HCT116 (cell line): ENCODE results near the gene SMPDL3A. TPM values are rescaled to one million over a fixed set of nuclear protein-coding genes. Genes with fewer than 3 reads are reported as not detected.

Experiments
- ATAC-seq: fragments of 200-7000 bp; cut with Tn5 transposase; 2 replicates; pipeline ENCODE4 v1.9.1; 2020; ENCODE audit warnings: mild to moderate bottlenecking, moderate library complexity
- BruUV-seq: library from RNA; stranded (reverse); fragments of 400-500 nt; replicated peaks from 2 replicates; lab custom pipeline; 2021; lab: Mats Ljungman, UMichigan
- CTCF ChIA-PET: fragments of 300-600 bp; sonication (Branson Sonifier 250); formaldehyde crosslinking; loops from one replicate; lab custom pipeline; 2021; ENCODE audit warnings: antibody characterized with exemption; lab: Charles Lee
- POLR2A ChIA-PET: fragments of 300-600, 350-600 bp; sonication (Branson Sonifier 250); formaldehyde crosslinking; loops from one replicate; lab custom pipeline; 2021; ENCODE audit warnings: antibody characterized with exemption; lab: Charles Lee
- RAD21 ChIA-PET, 2 experiments: fragments of 300-600 bp; sonication (Branson Sonifier 250); formaldehyde crosslinking; loops; one replicate each; lab custom pipeline; 2023; ENCODE audit warnings: low total read pairs in 2 of 2; ENCODE audit not compliant: uncharacterized antibody in 2 of 2, unreplicated experiment in 2 of 2, low non-redundant PET in 1 of 2; lab: Charles Lee
- DNase-seq: peaks from one replicate; pipeline ENCODE4 v3.0.0-alpha.2; 2010; ENCODE audit warnings: low read depth, low spot score
- H2AFZ ChIP-seq: fragments of 200-600 bp; shearing (Covaris generic), sonication (generic); 2 replicates; pipeline ENCODE4 v1.6.1; 2017; ENCODE audit warnings: low read depth, mixed run types, mixed read lengths, antibody characterized with exemption, low read length; ENCODE audit not compliant: poor library complexity, severe bottlenecking
- H3K27ac ChIP-seq: 2 replicates; pipeline ENCODE4 v1.5.1; 2012; ENCODE audit warnings: low read depth, low read length
- H3K27me3 ChIP-seq: fragments of 200-600 bp; sonication (generic); 2 replicates; pipeline ENCODE4 v1.6.1; 2016; ENCODE audit warnings: mixed run types, low read length, mixed read lengths; ENCODE audit not compliant: insufficient read depth
- H3K36me3 ChIP-seq, 2 experiments: fragments of 200-500 bp in 1 of 2; fragments of 200-600 bp in 1 of 2; sonication (Bioruptor generic) in 1 of 2; sonication (generic) in 1 of 2; 2 replicates each; pipeline versions ENCODE4 v1.5.1 to v1.6.1; 2014 to 2016; ENCODE audit warnings: low read length in 2 of 2, inconsistent platforms in 1 of 2, mixed read lengths in 1 of 2, mixed run types in 1 of 2; ENCODE audit not compliant: insufficient read depth in 2 of 2, control insufficient read depth in 1 of 2
- H3K4me1 ChIP-seq, 2 experiments: fragments of 200-600 bp in 1 of 2; sonication (generic) in 1 of 2; 2 replicates each; pipeline versions ENCODE4 v1.5.1 to v1.6.1; 2012 to 2017; ENCODE audit warnings: low read length in 2 of 2, inconsistent platforms in 1 of 2, mild to moderate bottlenecking in 1 of 2, mixed read lengths in 1 of 2, mixed run types in 1 of 2, moderate library complexity in 1 of 2; ENCODE audit not compliant: insufficient read depth in 2 of 2, control insufficient read depth in 1 of 2
- H3K4me2 ChIP-seq: fragments of 200-600 bp; sonication (generic); 2 replicates; pipeline ENCODE4 v1.6.1; 2017; ENCODE audit warnings: mixed run types, low read length, mixed read lengths
- H3K4me3 ChIP-seq, 2 experiments: fragments of 200-600 bp in 1 of 2; sonication (generic) in 1 of 2; replicated peaks in 1 of 2; 2 replicates each; pipeline ENCODE4 v1.5.1; 2011 to 2016; ENCODE audit warnings: low read length in 2 of 2, control low read depth in 1 of 2, low read depth in 1 of 2, mild to moderate bottlenecking in 1 of 2, mixed read lengths in 1 of 2, mixed run types in 1 of 2
- H3K79me2 ChIP-seq: fragments of 200-600 bp; sonication (generic); 2 replicates; pipeline ENCODE4 v1.6.1; 2017; ENCODE audit warnings: mild to moderate bottlenecking, mixed run types, low read length, moderate library complexity, mixed read lengths; ENCODE audit not compliant: insufficient read depth
- H3K9ac ChIP-seq: fragments of 200-600 bp; sonication (generic); 2 replicates; pipeline ENCODE4 v1.6.1; 2016; ENCODE audit warnings: low read length, mixed read lengths
- H3K9me2 ChIP-seq: fragments of 200-600 bp; sonication (generic), shearing (Covaris generic); 2 replicates; pipeline ENCODE4 v1.6.1; 2017; ENCODE audit warnings: mixed run types, mild to moderate bottlenecking, moderate library complexity; ENCODE audit not compliant: insufficient read depth
- H3K9me3 ChIP-seq, 2 experiments: fragments of 200-500 bp in 1 of 2; fragments of 200-600 bp in 1 of 2; sonication (Bioruptor generic) in 1 of 2; sonication (generic) in 1 of 2; 2 replicates each; pipeline ENCODE4 v1.6.1; 2014 to 2017; ENCODE audit warnings: low read length in 2 of 2, mixed read lengths in 2 of 2, inconsistent platforms in 1 of 2, low read depth in 1 of 2, mild to moderate bottlenecking in 1 of 2, mixed run types in 1 of 2, moderate library complexity in 1 of 2; ENCODE audit not compliant: control insufficient read depth in 1 of 2, insufficient read depth in 1 of 2
- H4K20me1 ChIP-seq: fragments of 200-600 bp; sonication (generic), shearing (Covaris generic); 2 replicates; pipeline ENCODE4 v1.6.1; 2017; ENCODE audit warnings: mixed run types, mild to moderate bottlenecking, moderate library complexity; ENCODE audit not compliant: insufficient read depth
- CBX3 ChIP-seq: IDR thresholded peaks from 2 replicates; pipeline ENCODE4 v1.6.1; 2012; ENCODE audit warnings: low read depth
- CTCF ChIP-seq, 3 experiments: fragments of 200-600 bp in 1 of 3; sonication (generic) in 1 of 3; IDR thresholded peaks in 2 of 3; conservative IDR thresholded peaks in 1 of 3; 2 replicates each; pipeline ENCODE4 v1.5.1; 2012 to 2017; ENCODE audit warnings: low read depth in 2 of 3, low read length in 2 of 3, antibody characterized with exemption in 1 of 3, borderline replicate concordance in 1 of 3, control low read depth in 1 of 3, mild to moderate bottlenecking in 1 of 3, mixed read lengths in 1 of 3, mixed run types in 1 of 3, moderate library complexity in 1 of 3; ENCODE audit not compliant: insufficient read depth in 1 of 3
- EGR1 ChIP-seq: IDR thresholded peaks from 2 replicates; pipeline ENCODE4 v1.6.1; 2012; ENCODE audit warnings: low read depth
- EZH2 ChIP-seq: fragments of 200-600 bp; sonication (generic); IDR thresholded peaks from 2 replicates; pipeline ENCODE4 v1.6.1; 2017; ENCODE audit warnings: antibody characterized with exemption, mixed run types
- RAD21 ChIP-seq: IDR thresholded peaks from 2 replicates; pipeline ENCODE4 v1.6.1; 2012; ENCODE audit warnings: low read depth, mild to moderate bottlenecking
- ZFX ChIP-seq: fragments of 450-650 bp; IDR thresholded peaks from 2 replicates; pipeline ENCODE4 v1.6.1; 2017
- ZNF274 ChIP-seq: fragments of 200-500 bp; sonication (Bioruptor generic); IDR thresholded peaks from 2 replicates; pipeline ENCODE4 v1.6.1; 2014; ENCODE audit warnings: mild to moderate bottlenecking, low read depth, low read length, inconsistent platforms
- intact Hi-C: fragments of 100-400 bp; cut with micrococcal nuclease; formaldehyde crosslinking; loops from 2 replicates; pipeline ENCODE4 v1.10.0; 2022
- total RNA-seq: library from RNA; stranded (reverse); gene quantifications from one replicate; pipeline ENCODE4 v1.2.1, GENCODE V29; 2021; ENCODE audit not compliant: unreplicated experiment

Gene SMPDL3A
- total RNA-seq, 1 experiment from 2014 or later = 2.4 TPM

GRCh38 chr6:122770835-122771601 is 18.0 kb upstream of the SMPDL3A start:
- Histone ChIP-seq H3K9me3 (no peaks in the 10 kb centered on the region), H3K79me2 (no peaks in the 10 kb centered on the region)
- TF ChIP-seq CBX3 (no peak), RAD21 (0 out of 2 replicates have a peak, but pooled peaks have one; percentile 31), CTCF (IDR thresholded peaks at IDR 0.05 in 2 of 3, conservative IDR thresholded peaks at IDR 0.05 in 1 of 3; ENCODE audit: borderline replicate concordance in 1 of 3, insufficient read depth in 1 of 3, low read depth in 2 of 3, low read length in 2 of 3) (peak in 2 of 3 experiments; percentile 19 to 23; a peak in 2 of 6 replicates)
- TF ChIP-seq, all 23 proteins: peak for 2
- CTCF ChIA-PET = interaction anchor here (1.0 kb wide), 1 partner anchor 68 kb away, joined by 3 read pairs; no protein-coding TSS in a partner anchor
- ATAC-seq (no peak), DNase-seq (no peak)
- intact Hi-C loops = no loop called here
- H4K20me1 ChIP-seq = no peaks in the 10 kb centered on the region
- H3K27ac ChIP-seq = no peak overlapping the region
- RAD21 ChIA-PET = interaction anchor here in 1 of 2 experiments (0.6 kb wide), 1 partner anchor 68 kb away, joined by 3 read pairs; no protein-coding TSS in a partner anchor
- H2AFZ ChIP-seq = no peak overlapping the region
- no peaks in the 10 kb centered on the region for H3K4me1 ChIP-seq
- no peak overlapping the region for H3K9ac ChIP-seq
- no TSS peak for BruUV-seq
- no peak overlapping the region for H3K4me2 ChIP-seq
- H3K9me2 ChIP-seq = no peaks in the 10 kb centered on the region
- H3K27me3 ChIP-seq = no peaks in the 10 kb centered on the region
- no peak overlapping the region for H3K4me3 ChIP-seq
- H3K36me3 ChIP-seq = no peaks in the 10 kb centered on the region
- POLR2A ChIA-PET = no interaction called here

GRCh38 chr6:122772724-122773415 is 16.2 kb upstream of the SMPDL3A start:
- Histone ChIP-seq H3K4me2 (no peak overlapping the region), H3K9me3 (no peaks in the 10 kb centered on the region), H3K4me3 (no peak overlapping the region), H2AFZ (no peak overlapping the region), H3K27ac (no peak overlapping the region), H3K27me3 (no peaks in the 10 kb centered on the region), H3K36me3 (no peaks in the 10 kb centered on the region), H3K9ac (no peak overlapping the region), H4K20me1 (no peaks in the 10 kb centered on the region), H3K4me1 (no peaks in the 10 kb centered on the region), H3K79me2 (no peaks in the 10 kb centered on the region), H3K9me2 (no peaks in the 10 kb centered on the region)
- TF ChIP-seq EGR1 (no peak), EZH2 (no peak), ZNF274 (no peak), ZFX (no peak)
- CTCF ChIA-PET = no interaction called here
- DNase-seq (no peak), ATAC-seq (no peak)
- RAD21 ChIA-PET = no interaction called here
- POLR2A ChIA-PET = no interaction called here
- BruUV-seq = no TSS peak
- intact Hi-C loops = no loop called here
